ENCODE data around the gene TSPAN5.

- TF ChIP-seq EZH2phosphoT487 (IDR thresholded peaks at IDR 0.05; ENCODE audit: borderline replicate concordance, low read depth) (no peak), RAD21 (IDR thresholded peaks at IDR 0.05; ENCODE audit: low read length) (no peak), CTCF (IDR thresholded peaks at IDR 0.05) (no peak), MAX (IDR thresholded peaks at IDR 0.05; ENCODE audit: low read depth) (no peak), FOSL2 (IDR thresholded peaks at IDR 0.05; ENCODE audit: borderline replicate concordance, low read depth) (no peak), RFX5 (IDR thresholded peaks at IDR 0.05; ENCODE audit: low read length) (no peak), ZBTB33 (IDR thresholded peaks at IDR 0.05; ENCODE audit: borderline replicate concordance, low read depth) (no peak), REST (IDR thresholded peaks at IDR 0.05; ENCODE audit: low read depth, low read length) (no peak), GABPA (IDR thresholded peaks at IDR 0.05; ENCODE audit: low read depth) (no peak), POLR2AphosphoS5 (IDR thresholded peaks at IDR 0.05; ENCODE audit: low read depth, low read length) (no peak), FOXM1 (IDR thresholded peaks at IDR 0.05; ENCODE audit: low read depth) (no peak)
Observed at GRCh38 chr4:98661371-98662054, 3.1 kb upstream of the TSPAN5 start.

All from SK-N-SH (cell line).